Erythroblast (primary cell): ENCODE measurements around the gene TMPRSS2.

Experiments
- DNase-seq, 2 experiments: peaks; one replicate each; lab custom pipeline; 2025; lab: John Stamatoyannopoulos, UW
- GATA1 ChIP-seq: IDR thresholded peaks from 2 replicates; pipeline ENCODE4 v1.6.1; 2011; ENCODE audit warnings: low read depth, mild to moderate bottlenecking, control low read depth, low read length, moderate library complexity
- POLR2A ChIP-seq: IDR thresholded peaks from 2 replicates; pipeline ENCODE4 v1.6.1; 2011; ENCODE audit warnings: mild to moderate bottlenecking, low read length

TMPRSS2 gene

DNA sequence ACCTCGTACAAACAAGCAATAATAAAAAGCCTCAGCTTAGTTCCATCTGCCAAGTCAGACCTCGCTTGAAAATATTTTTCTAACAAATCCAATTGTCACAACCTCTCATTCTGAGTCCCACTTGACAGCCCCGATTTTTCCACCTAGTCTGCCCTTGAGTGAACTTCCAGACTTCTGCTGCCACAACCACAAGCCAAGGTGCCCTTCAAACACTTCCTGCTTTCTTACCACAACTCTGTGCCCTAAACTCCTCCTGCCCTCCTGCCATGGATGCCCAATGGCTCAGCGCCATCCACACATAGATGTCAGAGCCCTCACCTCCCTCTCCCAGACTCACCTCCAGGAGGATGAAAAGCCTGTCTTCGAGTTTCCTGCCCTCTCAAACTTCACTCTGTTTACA, 3.9 kb downstream of the TMPRSS2 start:
- TF ChIP-seq POLR2A = no peak
- TF ChIP-seq GATA1 = no peak
- DNase-seq = no peak

DNA sequence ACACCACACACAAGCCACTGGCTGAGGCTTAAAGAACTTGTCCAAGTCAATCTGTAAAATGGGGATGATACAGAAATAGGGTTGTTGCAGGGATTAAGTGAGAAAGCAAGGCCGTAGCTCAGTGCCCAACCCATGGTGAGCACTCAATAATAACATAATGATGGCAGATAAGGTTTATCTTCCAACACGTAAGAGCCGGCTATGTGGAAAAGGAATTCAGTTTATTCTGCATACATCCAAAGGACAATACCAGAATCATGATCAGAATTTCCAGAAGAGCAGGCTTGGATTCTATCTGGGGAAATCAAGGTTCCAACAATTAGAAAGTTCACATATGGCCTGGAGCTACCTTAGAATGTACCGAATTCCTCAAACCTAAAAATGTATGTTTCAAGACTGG, 4.6 kb downstream of the TMPRSS2 start:
- no peak for TF ChIP-seq GATA1
- no peak for TF ChIP-seq POLR2A
- no peak for DNase-seq

DNA sequence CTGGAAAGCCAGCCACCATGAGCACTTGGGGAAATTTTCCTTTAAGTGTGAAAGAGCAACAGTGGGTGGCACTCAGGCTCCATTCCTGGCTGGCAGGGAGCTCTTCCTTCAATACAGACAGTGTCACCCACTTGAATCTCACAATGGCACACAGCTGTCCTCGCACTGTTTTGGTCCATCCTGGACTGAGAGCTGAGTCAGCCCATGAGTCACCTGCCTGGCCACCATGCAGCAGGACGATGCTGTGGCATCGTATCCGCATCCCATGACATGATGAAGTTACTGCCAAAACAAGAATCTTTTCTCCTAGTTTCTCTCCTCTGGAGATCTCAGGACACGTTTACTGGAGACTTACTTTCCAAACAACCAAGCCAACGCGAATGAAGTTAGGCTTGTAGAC, 6.0 kb downstream of the TMPRSS2 start:
- TF ChIP-seq POLR2A (no peak), GATA1 (no peak)
- no peak for DNase-seq

DNA sequence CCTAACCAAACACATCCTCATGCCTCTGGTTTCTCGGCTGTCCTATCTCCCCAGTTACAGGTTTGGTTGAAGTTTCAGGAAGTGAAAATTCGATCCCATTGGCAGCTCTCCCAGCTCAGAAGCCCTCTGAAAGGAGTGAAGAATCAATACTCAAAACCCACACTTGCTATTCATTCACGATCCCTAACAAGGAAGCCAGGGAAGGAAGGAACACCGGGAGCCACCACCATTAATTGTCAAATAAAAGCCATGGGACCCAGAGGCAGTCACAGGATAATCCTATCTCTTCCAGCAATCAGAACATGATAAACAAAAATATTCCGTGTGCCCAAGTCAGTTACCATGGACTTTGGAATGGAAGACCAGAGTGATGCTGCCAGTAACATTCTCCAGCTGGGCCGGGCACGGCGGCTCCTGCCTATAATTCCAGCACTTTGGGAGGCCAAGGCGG, 7.0 kb downstream of the TMPRSS2 start:
- TF ChIP-seq POLR2A (no peak), GATA1 (no peak)
- DNase-seq = no peak

DNA sequence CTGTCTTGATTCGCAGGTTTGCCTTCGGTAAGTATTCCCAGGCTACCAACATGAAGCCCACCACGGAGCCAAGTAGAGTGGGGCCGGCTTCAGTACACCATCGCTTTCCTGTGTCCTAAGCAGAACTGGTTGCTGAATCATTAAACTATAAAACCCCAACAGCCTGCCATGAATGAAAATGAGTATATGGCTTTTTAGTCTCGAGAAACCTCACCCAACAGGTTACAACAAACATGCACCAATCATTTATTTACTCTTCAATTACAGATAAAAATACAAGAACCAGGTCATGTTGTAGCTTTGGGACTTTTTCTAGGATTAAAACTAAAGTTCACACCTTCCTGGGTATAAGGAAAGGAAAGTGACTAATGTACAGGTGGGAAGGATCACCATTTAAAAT, 7.6 kb downstream of the TMPRSS2 start:
- no peak for DNase-seq
- TF ChIP-seq POLR2A (no peak), GATA1 (no peak)

DNA sequence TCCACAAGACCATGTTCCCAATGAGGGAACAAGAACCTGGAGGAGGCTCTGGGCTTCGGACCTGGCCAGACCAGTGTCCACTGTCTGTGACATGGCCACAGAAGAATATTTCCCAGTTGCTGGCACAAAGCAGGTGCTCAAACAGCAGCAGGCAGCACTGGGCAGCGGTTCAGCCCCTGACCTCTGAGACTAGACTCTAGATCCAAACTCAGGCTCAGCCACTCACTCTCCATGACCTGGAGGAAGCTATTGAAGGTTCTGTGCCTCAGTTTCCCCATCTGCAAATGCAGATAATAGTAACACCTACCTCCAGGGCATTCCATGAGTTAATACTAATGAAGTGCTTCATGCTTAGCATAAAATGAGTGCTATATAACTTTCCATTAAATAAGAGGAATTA, 8.0 kb downstream of the TMPRSS2 start:
- TF ChIP-seq POLR2A (no peak), GATA1 (no peak)
- no peak for DNase-seq

DNA sequence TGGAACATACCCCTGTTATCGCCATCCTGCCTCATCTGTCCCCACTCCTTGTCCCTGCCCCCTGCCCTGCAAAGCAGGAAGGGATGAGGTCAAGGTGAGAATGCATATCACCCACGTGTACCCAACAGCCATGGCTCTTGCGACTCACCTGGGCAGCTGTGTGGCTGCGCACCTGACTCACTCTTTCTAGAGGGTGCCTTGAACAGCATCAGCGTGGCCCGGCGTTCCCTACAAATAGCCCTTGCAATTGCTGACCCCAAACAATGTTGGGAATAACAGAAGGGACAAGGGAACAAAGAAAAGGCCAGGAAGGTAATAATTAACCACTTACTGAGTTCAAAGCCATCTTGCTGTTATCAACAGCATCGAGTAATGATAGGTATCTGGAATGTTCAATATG, 10.2 kb downstream of the TMPRSS2 start:
- TF ChIP-seq POLR2A (no peak), GATA1 (no peak)
- DNase-seq = no peak

DNA sequence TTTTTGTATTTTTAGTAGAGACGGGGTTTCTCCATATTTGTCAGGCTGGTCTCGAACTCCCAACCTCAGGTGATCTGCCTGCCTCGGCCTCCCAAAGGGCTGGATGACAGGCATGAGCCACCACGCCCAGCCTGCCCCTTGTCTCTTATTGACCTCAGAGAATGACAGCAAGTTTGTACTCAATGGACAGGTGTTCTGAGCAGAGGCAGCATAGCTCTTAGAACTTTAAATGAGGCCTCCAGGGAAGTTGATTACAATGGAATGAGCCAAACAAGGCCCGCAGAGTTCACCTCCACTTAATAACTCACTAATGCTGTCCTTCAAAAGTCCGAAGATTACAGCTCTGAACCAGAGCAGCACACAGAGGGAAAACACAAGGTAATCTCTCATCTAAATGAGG, 10.9 kb downstream of the TMPRSS2 start:
- TF ChIP-seq GATA1 = no peak
- no peak for TF ChIP-seq POLR2A
- DNase-seq = no peak

DNA sequence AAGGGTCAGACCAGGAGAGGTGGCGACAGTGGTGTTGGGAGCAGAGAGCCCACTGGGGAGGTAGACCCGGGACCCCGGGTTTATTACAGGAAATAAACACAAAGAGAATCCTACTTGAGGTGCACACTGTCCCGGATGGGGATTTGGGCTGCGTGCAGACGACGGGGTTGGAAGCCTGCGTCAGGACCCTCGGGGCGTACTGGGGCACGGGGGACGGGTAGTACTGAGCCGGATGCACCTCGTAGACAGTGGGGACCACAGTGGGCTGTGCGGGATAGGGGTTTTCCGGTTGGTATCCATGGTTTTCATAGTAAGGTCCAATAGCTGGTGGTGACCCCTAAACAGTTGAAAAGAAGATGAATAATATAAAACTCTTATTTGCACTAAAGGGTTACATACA, 13.7 kb downstream of the TMPRSS2 start:
- DNase-seq = no peak
- no peak for TF ChIP-seq GATA1

DNA sequence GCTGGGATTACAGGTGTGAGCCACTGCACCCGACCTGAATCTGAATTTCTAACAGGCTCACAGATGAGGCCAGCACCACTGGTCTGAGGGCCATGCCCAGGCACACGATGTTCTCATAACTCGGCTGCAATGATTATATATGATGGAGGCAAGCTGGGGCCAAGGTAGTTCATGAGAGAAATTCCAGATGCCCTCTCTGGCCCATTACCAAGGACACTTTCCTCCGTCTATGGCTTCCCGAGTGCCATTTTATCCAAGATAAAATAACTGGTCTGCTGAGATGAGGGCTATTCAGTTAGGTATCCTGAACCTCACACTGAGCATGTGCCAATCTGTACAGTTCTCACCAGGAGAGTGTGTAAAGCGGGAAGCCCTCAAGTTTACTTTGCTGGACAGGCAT, 16.5 kb downstream of the TMPRSS2 start:
- TF ChIP-seq GATA1 = no peak
- no peak for TF ChIP-seq POLR2A
- no peak for DNase-seq

DNA sequence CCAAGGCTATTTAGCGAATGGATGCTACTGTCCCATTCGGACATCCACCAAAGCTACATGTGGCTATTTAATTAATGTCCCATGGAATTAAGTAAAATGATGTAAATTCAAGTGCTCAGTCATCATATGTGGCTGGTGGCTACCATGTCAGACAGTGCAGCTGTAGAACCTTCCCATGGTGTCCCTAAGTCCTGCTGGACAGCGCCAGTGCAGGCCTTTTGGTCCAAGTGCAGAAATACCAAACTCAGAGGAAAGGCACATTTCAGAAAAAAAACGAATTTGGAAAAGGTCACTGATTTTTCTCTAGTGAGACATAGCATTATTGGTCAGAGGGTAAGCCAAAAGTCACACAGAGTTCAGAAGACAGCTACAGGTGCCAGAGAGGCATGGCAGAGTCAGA, 17.6 kb downstream of the TMPRSS2 start:
- no peak for DNase-seq
- TF ChIP-seq POLR2A (no peak), GATA1 (no peak)

DNA sequence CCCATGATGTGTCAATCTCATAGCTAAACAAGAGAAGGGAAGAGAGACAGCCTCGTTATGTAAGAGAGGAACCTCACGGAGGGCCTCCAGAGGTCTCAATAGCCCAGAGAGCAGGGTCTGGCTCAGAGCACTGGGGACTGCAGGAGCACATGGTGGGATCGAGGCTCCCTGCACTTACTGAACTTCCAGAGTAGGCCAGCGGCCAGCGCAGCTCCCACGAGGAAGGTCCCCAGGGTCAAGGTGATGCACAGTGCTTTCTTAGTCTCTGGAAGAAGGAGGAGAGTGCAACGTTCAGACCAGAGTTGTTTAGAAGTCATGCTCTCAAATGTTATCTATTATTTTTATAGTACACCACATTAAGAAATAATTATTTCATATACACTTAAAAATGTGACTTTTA, 18.6 kb downstream of the TMPRSS2 start:
- DNase-seq = no peak
- no peak for TF ChIP-seq GATA1
- TF ChIP-seq POLR2A = no peak

DNA sequence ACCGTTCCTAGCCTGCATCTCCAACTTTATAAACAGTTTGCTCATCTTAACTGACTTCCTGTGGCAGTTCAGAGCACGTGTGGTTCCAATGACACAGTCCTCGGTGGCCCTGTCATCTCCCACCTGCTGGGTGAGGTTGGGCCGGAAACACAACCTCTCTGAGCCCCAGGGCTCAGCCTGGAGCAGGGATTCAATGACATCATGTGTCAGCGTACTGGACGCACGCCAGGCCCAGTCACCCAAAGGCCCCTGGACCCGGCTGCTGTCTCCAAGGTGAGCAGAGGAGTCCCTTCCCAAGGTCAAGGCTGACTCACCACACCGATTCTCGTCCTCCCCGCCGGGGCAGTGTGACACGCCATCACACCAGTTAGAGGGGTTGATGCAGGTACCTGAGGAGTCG, 19.9 kb downstream of the TMPRSS2 start:
- no peak for DNase-seq
- TF ChIP-seq GATA1 (no peak), POLR2A (no peak)

DNA sequence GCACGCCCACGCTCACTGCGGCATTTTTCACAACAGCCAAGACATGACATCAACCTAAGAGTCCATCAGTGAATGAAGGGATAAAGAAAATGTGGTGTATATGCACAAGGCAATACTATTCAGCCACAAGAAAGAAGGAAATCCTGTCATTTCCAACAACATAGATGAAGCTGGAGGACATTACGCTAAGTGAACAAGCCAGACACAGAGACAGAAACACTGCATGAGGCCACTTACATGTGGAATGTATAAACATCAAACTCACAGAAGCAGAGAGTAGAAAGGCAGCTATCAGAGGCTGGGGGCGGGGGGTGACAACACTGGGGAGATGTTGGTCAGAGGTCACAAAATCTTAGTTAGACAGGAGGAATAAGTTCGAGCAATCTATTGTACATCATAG, 20.9 kb downstream of the TMPRSS2 start:
- DNase-seq = no peak
- no peak for TF ChIP-seq POLR2A

DNA sequence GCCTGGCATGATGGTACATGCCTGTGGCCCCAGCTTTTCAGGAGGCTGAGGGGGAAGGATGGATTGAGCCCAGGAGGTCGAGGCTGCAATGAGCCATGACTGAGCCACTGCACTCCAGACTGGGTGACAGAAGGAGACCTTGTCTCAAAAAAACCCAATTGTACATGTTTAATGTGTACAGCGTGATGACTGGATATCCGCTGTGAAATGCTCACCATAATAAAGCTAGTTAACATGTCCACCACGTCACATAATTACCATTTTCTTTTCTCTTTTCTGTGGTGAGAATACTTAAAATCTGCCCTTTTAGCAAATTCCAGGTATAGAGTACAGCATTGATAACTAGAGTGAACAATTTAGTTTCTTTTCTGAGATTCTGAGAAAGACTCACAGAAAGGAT, 24.0 kb downstream of the TMPRSS2 start:
- no peak for DNase-seq
- TF ChIP-seq GATA1 = no peak
- no peak for TF ChIP-seq POLR2A

DNA sequence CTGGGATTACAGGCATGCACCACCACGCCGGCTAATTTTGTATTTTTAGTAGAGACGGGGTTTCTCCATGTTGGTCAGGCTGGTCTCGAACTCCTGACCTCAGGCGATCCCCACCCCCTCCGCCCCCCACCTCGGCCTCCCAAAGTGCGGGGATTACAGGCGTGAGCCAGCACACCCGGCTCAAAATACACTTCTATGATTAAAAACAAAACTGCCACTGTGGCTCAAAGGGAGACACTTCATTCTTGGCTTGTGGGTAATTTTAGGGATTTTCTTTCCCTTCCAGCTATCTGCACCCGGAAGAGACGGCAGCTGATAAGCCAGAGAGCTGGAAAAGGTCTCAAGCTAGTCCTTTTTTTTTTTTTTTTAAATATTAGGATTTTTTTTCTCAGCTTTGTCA, 24.5 kb downstream of the TMPRSS2 start:
- TF ChIP-seq GATA1 (no peak), POLR2A (no peak)
- DNase-seq = no peak
